Ascending aorta (tissue), 2 donors: ENCODE results near the gene LRCOL1. TPM values are rescaled to one million over a fixed set of nuclear protein-coding genes. Genes with fewer than 3 reads are reported as not detected.

ENCODE experiments used
- DNase-seq, 2 donors: peaks; one replicate each; pipeline ENCODE4 v3.0.0-alpha.2; 2019; ENCODE audit warnings: low spot score in 2 of 2
- H3K27ac ChIP-seq, 2 donors: fragments of 200-600 bp; sonication (generic); one replicate each; pipeline ENCODE4 v1.5.1; 2016 to 2017; ENCODE audit warnings: mild to moderate bottlenecking in 1 of 2
- H3K27me3 ChIP-seq: fragments of 200-600 bp; sonication (generic); one replicate; pipeline ENCODE4 v1.5.1; 2017
- H3K36me3 ChIP-seq, 2 donors: fragments of 200-600 bp; sonication (generic); one replicate each; pipeline ENCODE4 v1.5.1; 2016
- H3K4me1 ChIP-seq, 2 donors: fragments of 200-600 bp; sonication (generic); one replicate each; pipeline ENCODE4 v1.5.1; 2016 to 2017; ENCODE audit warnings: mild to moderate bottlenecking in 1 of 2
- H3K4me3 ChIP-seq, 2 donors: fragments of 200-600 bp; sonication (generic); one replicate each; pipeline ENCODE4 v1.5.1; 2016 to 2017; ENCODE audit warnings: mild to moderate bottlenecking in 1 of 2
- H3K9me3 ChIP-seq, 2 donors: fragments of 200-600 bp; sonication (generic); one replicate each; pipeline ENCODE4 v1.5.1; 2016
- CTCF ChIP-seq, 3 experiments: fragments of 200-600 bp in 2 of 3; fragments of 450-650 bp in 1 of 3; sonication (generic) in 2 of 3; IDR thresholded peaks; one replicate each; pipeline ENCODE4 v1.5.1; 2016 to 2019; ENCODE audit warnings: antibody characterized with exemption in 3 of 3, mild to moderate bottlenecking in 1 of 3, moderate library complexity in 1 of 3
- intact Hi-C: fragments of 100-400 bp; cut with DNase I; formaldehyde crosslinking; loops from one replicate; pipeline ENCODE4 v1.15.1; 2023
- total RNA-seq: library from RNA; depleted of rRNA; stranded (reverse); fragments of >200 nt; gene quantifications from one replicate; pipeline ENCODE4 v1.1.0, GENCODE V29; 2016

Gene LRCOL1
- total RNA-seq, 1 donor from 2014 or later = not detected

GRCh38 chr12:132555686-132556085 lies 54.7 kb downstream of the LRCOL1 start:
- Histone ChIP-seq H3K4me1 (peaks cover 2 to 12% of the 10 kb centered on the region in 2 donors), H3K36me3 (peaks cover 4 to 21% of the 10 kb centered on the region in 2 donors), H3K4me3 (no peak overlapping the region), H3K9me3 (no peaks in the 10 kb centered on the region), H3K27ac (no peak overlapping the region), H3K27me3 (no peaks in the 10 kb centered on the region)
- DNase-seq = no peak
- intact Hi-C loops = no loop called here
- no peak for TF ChIP-seq CTCF (IDR thresholded peaks at IDR 0.05)

GRCh38 chr12:132554845-132555630 lies 55.3 kb downstream of the LRCOL1 start:
- H3K27me3 ChIP-seq = no peaks in the 10 kb centered on the region
- DNase-seq = no peak
- H3K27ac ChIP-seq = no peak overlapping the region
- intact Hi-C loops = no loop called here
- no peaks in the 10 kb centered on the region for H3K9me3 ChIP-seq
- peaks cover 4 to 21% of the 10 kb centered on the region in 2 donors for H3K36me3 ChIP-seq
- no peak overlapping the region for H3K4me3 ChIP-seq
- H3K4me1 ChIP-seq = peaks cover 2 to 9% of the 10 kb centered on the region in 2 donors
- TF ChIP-seq CTCF (IDR thresholded peaks at IDR 0.05) = no peak

Other genes with a start within 250 kb of the LRCOL1 start
- 40.7 TPM for gene FBRSL1, start 120.4 kb downstream of the LRCOL1 start, total RNA-seq
- gene P2RX2, start 8.2 kb upstream of the LRCOL1 start, total RNA-seq = not detected
- 115 TPM for gene POLE, start 76.8 kb upstream of the LRCOL1 start, total RNA-seq
- 18.8 TPM for gene PXMP2, start 77.0 kb upstream of the LRCOL1 start, total RNA-seq
- gene PGAM5, start 100.3 kb upstream of the LRCOL1 start, total RNA-seq = 41.2 TPM
- gene ANKLE2, start 151.2 kb upstream of the LRCOL1 start, total RNA-seq = 54.2 TPM
- 173 TPM for gene GOLGA3, start 218.3 kb upstream of the LRCOL1 start, total RNA-seq